Spinal cord (tissue), 10 donors: ENCODE results near the gene KRTAP4-1. TPM values are rescaled to one million over a fixed set of nuclear protein-coding genes. Genes with fewer than 3 reads are reported as not detected.
"Not testable (repeated sequence)": the region's sequence is repeated elsewhere in the genome, so short reads cannot be mapped to it uniquely, and the experiment has no call there.

ENCODE experiments used
- DNase-seq, 6 donors: peaks; one replicate each; pipeline versions ENCODE4 v3.0.0 to v3.0.0-alpha.2; 2013 to 2015; ENCODE audit warnings: low spot score in 6 of 6, low read depth in 4 of 6
- H3K27ac ChIP-seq: one replicate; pipeline ENCODE4 v1.5.1; 2013; ENCODE audit warnings: low read depth, low read length, control low read depth
- H3K27me3 ChIP-seq: one replicate; pipeline ENCODE4 v1.6.1; 2013; ENCODE audit warnings: low read length; ENCODE audit not compliant: control insufficient read depth, insufficient read depth
- H3K36me3 ChIP-seq: one replicate; pipeline ENCODE4 v1.6.1; 2013; ENCODE audit warnings: low read length; ENCODE audit not compliant: control insufficient read depth, insufficient read depth
- H3K4me1 ChIP-seq: one replicate; pipeline ENCODE4 v1.6.1; 2013; ENCODE audit warnings: low read length; ENCODE audit not compliant: control insufficient read depth, insufficient read depth
- H3K4me3 ChIP-seq: one replicate; pipeline ENCODE4 v1.5.1; 2013; ENCODE audit warnings: low read depth, low read length, control low read depth
- H3K9me3 ChIP-seq: one replicate; pipeline ENCODE4 v1.6.1; 2013; ENCODE audit warnings: low read length; ENCODE audit not compliant: control insufficient read depth, insufficient read depth
- WGBS: methylation state at CpG from one replicate; pipeline ENCODE4 v1.1.5; 2013; ENCODE audit warnings: missing lambda C conversion rate; ENCODE audit not compliant: insufficient coverage; 5-methylcytosine and 5-hydroxymethylcytosine counted together
- long read RNA-seq, 4 donors: transcript quantifications; one replicate each; lab custom pipeline, GENCODE V29; 2026
- polyA plus RNA-seq, 2 donors: library from polyadenylated mRNA; unstranded; fragments of 120-200 nt; gene quantifications; one replicate each; pipeline ENCODE4 v1.2.1, GENCODE V29; 2013; ENCODE audit not compliant: insufficient read length in 2 of 2
- total RNA-seq, 2 donors: library from RNA; depleted of rRNA in 1 of 2; stranded (reverse); fragments of 120-200 nt in 1 of 2; fragments of >200 nt in 1 of 2; gene quantifications; one replicate each; pipeline versions ENCODE4 v1.2.3 to v1.2.4, GENCODE V29; 2013 to 2014
- donor health status: healthy.

Gene KRTAP4-1
- not detected for total RNA-seq
- not detected for polyA plus RNA-seq
- long read RNA-seq, donor 1, result 0 reads
- long read RNA-seq, donor 2, result 0 reads
- long read RNA-seq, donor 3, result 0 reads
- long read RNA-seq, donor 4, result 0 reads

DNA sequence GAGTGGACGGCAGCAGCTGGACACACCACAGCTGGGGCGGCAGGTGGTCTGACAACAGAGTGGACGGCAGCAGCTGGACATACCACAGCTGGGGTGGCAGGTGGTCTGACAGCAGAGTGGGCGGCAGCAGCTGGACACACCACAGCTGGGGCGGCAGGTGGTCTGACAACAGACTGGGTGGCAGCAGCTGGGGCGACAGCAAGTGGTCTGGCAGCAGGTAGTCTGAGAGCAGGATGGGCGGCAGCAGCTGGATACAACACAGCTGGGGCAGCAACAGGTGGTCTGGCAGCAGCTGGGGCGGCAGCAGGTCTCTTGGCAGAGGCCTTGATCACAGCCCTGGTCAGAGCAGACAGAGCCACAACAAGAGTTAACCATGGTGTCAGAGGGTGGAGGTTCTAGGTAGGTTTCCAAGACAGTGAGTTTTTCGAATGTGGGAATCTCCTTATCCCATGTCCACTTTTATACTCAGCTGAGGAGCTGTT lies at the start of gene KRTAP4-1:
Gene KRTAP4-1, minus strand, starts transcription at position 432 of the 482 bp plus-strand sequence. Its CDS starts 57 bp downstream, at position 375.
- no peaks in the 10 kb centered on the region for H3K4me1 ChIP-seq
- no peaks in the 10 kb centered on the region for H3K36me3 ChIP-seq
- H3K4me3 ChIP-seq, result no peak within 1 kb of the TSS
- DNase-seq, result no peak
- WGBS, result 74% methylated on average over 7 of the region's 9 CpGs
- H3K9me3 ChIP-seq, result no peaks in the 10 kb centered on the region
- no peak within 1 kb of the TSS for H3K27ac ChIP-seq
- H3K27me3 ChIP-seq, result no peaks in the 10 kb centered on the region

DNA sequence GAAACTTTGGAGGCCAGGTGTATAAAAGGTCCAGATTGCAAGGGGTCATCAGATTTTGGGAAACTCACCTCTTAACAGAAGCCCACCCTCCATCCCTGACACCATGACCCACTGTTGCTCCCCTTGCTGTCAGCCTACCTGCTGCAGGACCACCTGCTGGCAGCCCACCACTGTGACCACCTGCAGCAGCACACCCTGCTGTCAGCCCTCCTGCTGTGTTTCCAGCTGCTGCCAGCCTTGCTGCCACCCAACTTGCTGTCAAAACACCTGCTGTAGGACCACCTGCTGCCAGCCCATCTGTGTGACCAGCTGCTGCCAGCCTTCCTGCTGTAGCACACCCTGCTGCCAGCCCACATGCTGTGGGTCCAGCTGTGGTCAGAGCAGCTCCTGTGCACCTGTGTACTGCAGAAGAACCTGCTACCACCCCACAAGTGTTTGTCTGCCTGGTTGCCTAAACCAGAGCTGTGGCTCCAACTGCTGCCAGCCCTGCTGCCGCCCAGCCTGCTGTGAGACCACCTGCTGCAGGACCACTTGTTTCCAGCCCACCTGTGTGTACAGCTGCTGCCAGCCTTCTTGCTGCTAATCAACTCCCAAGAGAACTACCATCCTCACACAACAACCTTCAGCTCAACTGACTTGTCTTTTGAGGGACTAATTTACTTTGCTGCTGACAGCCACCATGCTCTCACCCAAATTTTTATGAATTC lies 47.8 kb upstream of the KRTAP4-1 start, which contains the start of gene KRTAP9-3:
Gene KRTAP9-3, plus strand, starts transcription at position 51 of the 707 bp plus-strand sequence. Its CDS starts 53 bp downstream, at position 104.
- DNase-seq, H3K4me3 ChIP-seq, H3K27me3 ChIP-seq, H3K27ac ChIP-seq, H3K36me3 ChIP-seq, H3K9me3 ChIP-seq, H3K4me1 ChIP-seq: not testable (repeated sequence)
- 89% methylated on average over 1 of the region's 1 CpG for WGBS

DNA sequence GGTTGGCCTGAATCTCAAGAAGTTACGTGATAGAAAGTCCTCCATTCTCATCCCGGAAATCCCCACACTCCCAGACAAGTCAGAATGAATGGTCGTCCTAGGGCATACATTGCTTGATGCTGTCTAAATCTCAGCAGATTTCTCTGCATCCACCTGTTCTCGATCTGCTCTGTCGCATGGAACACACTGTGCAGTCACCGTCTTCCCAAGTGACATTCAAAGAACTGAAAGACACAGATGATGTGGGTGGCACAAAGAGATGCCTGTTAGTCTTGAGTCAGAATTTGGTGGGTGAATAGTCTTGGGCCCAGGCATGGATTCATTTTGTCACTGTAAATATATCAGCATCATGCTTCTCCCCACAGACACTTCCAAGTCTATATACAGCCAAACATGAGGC lies 47.0 kb upstream of the KRTAP4-1 start:
- Histone ChIP-seq H3K4me1 (no peaks in the 10 kb centered on the region), H3K27me3 (no peaks in the 10 kb centered on the region), H3K36me3 (no peaks in the 10 kb centered on the region), H3K27ac (no peak overlapping the region), H3K4me3 (no peak overlapping the region), H3K9me3 (no peaks in the 10 kb centered on the region)
- WGBS, result 93% methylated on average over 6 of the region's 6 CpGs
- no peak for DNase-seq

DNA sequence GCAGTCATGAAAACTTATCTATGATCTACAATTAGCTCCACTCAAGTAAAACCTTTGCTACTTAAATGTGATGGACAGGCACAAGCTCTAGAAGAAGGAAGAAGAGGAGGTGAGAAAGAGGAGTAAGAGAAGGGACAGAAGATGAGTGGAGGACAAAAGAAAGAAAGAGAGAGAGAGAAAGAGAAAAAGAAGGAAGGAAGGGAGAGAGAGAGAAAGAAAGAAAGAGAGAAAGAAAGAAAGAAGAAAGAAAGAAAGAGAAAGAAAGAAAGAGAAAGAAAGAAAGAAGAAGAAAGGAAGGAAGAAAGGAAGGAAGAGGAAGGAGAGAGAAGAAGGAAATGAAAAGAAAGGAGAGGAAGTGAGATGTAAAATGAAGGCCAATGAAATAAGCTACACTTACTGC lies 45.4 kb upstream of the KRTAP4-1 start:
- Histone ChIP-seq H3K27ac (no peak overlapping the region), H3K36me3 (no peaks in the 10 kb centered on the region), H3K4me1 (no peaks in the 10 kb centered on the region), H3K27me3 (no peaks in the 10 kb centered on the region), H3K9me3 (no peaks in the 10 kb centered on the region), H3K4me3 (no peak overlapping the region)
- DNase-seq, result no peak

DNA sequence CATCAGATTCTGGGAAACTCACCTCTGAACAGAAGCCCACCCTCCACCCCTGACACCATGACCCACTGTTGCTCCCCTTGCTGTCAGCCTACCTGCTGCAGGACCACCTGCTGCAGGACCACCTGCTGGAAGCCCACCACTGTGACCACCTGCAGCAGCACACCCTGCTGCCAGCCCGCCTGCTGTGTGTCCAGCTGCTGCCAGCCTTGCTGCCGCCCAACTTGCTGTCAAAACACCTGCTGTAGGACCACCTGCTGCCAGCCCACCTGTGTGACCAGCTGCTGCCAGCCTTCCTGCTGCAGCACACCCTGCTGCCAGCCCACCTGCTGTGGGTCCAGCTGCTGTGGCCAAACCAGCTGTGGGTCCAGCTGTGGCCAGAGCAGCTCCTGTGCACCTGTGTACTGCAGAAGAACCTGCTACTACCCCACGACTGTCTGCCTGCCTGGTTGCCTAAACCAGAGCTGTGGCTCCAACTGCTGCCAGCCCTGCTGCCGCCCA lies 41.9 kb upstream of the KRTAP4-1 start, which contains the start of gene KRTAP9-2:
Gene KRTAP9-2, plus strand, starts transcription at position 51 of the 498 bp plus-strand sequence. Its CDS starts 7 bp downstream, at position 58.
- H3K9me3 ChIP-seq, H3K27ac ChIP-seq, H3K27me3 ChIP-seq, H3K4me1 ChIP-seq, DNase-seq, H3K36me3 ChIP-seq, H3K4me3 ChIP-seq: not testable (repeated sequence)
- WGBS, result 68% methylated on average over 2 of the region's 4 CpGs

DNA sequence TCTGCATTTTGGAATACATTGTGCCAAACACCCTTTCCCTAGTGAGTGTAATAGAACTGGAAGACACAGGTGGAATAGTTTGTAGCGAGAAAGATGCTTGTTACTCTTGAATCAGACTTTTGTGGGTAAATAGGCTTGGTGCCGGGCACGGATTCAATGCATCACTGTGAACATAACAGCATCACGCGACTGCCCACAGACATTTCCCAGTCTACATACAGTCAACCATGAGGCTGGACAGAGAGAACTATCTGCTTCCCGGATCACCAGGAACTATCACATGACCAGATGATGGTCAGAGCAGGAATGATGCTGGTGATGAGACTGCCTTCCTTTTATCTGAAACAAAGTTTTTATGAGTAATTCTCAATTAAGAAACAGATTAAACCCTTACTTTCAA lies 41.3 kb upstream of the KRTAP4-1 start:
- no peaks in the 10 kb centered on the region for H3K36me3 ChIP-seq
- no peaks in the 10 kb centered on the region for H3K9me3 ChIP-seq
- no peaks in the 10 kb centered on the region for H3K27me3 ChIP-seq
- H3K4me1 ChIP-seq, result no peaks in the 10 kb centered on the region
- H3K27ac ChIP-seq, result no peak overlapping the region
- no peak overlapping the region for H3K4me3 ChIP-seq
- no peak for DNase-seq
- no CpG with 5 or more reads among the region's 6 CpGs for WGBS

DNA sequence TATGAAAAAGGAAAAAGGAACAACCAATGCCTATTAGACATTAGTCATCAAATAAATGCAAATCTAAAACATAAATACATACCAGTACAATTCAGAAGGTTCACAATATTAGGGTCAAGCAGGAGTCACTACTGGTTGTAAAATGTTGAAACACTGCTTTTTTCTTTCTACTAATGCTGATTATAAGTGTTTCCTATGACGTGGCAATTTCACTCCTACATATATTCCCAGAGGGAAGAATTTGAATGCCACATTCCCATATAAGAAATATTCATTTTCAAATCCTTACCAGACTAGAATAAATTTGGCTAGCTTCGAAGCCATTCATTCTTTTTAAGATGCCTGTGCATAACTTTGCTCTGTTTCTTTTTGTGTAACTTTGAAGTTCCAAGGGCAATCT lies 39.1 kb upstream of the KRTAP4-1 start:
- no peaks in the 10 kb centered on the region for H3K4me1 ChIP-seq
- no peaks in the 10 kb centered on the region for H3K36me3 ChIP-seq
- no peaks in the 10 kb centered on the region for H3K9me3 ChIP-seq
- no peak overlapping the region for H3K4me3 ChIP-seq
- DNase-seq, result no peak
- H3K27ac ChIP-seq, result no peak overlapping the region
- no CpG with 5 or more reads among the region's 2 CpGs for WGBS
- no peaks in the 10 kb centered on the region for H3K27me3 ChIP-seq

DNA sequence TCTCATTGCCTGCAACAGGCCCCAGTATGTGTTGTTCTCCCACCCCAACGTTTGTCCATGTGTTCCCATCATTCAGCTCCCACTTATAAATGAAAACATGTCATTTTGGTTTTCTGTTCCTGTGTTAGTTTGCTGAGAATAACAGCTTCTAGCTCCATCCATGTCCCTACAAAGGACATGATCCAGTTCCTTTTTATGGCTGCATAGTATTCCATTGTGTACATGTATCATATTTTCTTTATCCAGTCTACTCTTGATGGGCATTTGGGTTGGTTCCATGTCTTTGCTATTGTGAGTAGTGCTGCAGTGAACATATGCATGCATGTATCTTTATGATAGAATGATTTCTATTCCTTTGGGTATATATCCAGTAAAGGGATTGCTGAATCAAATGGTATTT lies 31.0 kb upstream of the KRTAP4-1 start:
- Histone ChIP-seq H3K4me1 (no peaks in the 10 kb centered on the region), H3K27me3 (no peaks in the 10 kb centered on the region), H3K36me3 (no peaks in the 10 kb centered on the region), H3K4me3 (no peak overlapping the region), H3K27ac (no peak overlapping the region), H3K9me3 (no peaks in the 10 kb centered on the region)
- no CpG with 5 or more reads among the region's 1 CpG for WGBS
- no peak for DNase-seq

DNA sequence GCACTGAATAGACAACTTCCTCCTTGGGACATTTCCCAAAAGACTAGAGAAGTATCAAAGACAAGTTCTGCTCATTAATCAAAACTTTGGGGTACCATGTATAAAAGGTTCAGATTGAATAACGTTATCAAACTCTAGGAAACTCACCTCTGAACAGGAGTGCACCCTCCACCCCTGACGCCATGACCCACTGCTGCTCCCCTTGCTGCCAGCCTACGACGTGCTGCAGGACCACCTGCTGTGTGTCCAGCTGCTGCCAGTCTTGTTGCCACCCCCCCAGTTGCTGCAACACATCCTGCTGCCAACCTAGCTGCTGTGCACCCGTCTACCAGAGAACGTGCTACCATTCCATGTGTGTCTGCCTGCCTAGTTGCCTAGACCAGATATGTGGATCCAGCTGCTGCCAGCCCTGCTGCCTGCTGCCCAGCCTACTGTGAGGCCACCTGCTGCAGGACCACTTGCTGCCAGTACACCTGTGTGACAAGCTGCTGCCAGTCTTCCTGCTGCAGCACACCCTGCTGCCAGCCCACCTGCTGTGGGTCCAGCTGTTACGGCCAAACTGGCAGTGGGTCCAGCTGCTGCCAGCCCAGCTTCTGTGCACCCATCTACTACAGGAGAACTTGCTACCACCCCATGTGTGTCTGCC lies 27.9 kb upstream of the KRTAP4-1 start:
- WGBS, result 64% methylated on average over 7 of the region's 7 CpGs
- Histone ChIP-seq H3K27me3 (no peaks in the 10 kb centered on the region), H3K36me3 (no peaks in the 10 kb centered on the region), H3K4me3 (no peak overlapping the region), H3K27ac (no peak overlapping the region), H3K9me3 (no peaks in the 10 kb centered on the region), H3K4me1 (no peaks in the 10 kb centered on the region)
- no peak for DNase-seq
